ENCODE data around the gene GMIP.

GRCh38 chr19:19594381-19594780, 49.1 kb downstream of the GMIP start:
- TF ChIP-seq CTCF (conservative IDR thresholded peaks at IDR 0.05; ENCODE audit: low read depth, low read length), result no peak
- TF ChIP-seq EZH2 (IDR thresholded peaks at IDR 0.05; ENCODE audit: low read length, unreplicated experiment), result no peak

Measured in PC-3 (cell line).